Epithelial cell of esophagus (primary cell): Measurements from ENCODE around the gene EQTN.

Experiments
- DNase-seq: peaks from one replicate; pipeline ENCODE4 v3.0.0; 2010; ENCODE audit warnings: low read depth
- H3K4me3 ChIP-seq: 2 replicates; pipeline ENCODE4 v1.5.1; 2011; ENCODE audit warnings: mild to moderate bottlenecking, low read length, control low read depth
- TF ChIP-seq, protein P1 (sequence below): IDR thresholded peaks from 2 replicates; pipeline ENCODE4 v1.5.1; 2011; ENCODE audit warnings: low read depth, mild to moderate bottlenecking, low read length, control low read depth, inconsistent platforms; ENCODE audit not compliant: insufficient read depth; ENCODE audit errors: missing control alignments

The EQTN gene

DNA sequence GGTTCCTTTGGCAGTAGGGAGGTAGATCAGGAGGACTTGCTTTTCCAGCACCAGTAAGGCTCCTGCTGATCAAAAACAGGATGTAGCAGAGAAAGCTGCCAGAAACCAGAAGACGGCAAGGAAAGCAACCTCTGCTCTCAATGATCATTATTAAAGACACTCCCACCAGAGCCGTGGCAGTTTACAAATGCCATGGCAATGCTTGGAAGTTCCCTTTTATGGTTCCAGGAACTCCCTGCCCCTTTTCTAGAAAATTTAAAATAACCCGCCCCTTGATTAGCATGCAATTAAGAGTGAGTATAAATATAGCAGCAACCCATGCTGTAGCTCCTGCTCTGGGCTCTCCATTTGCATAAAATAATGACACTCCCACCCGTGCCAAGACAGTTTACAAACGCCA lies 16.1 kb downstream of the EQTN start:
- no peak overlapping the region for H3K4me3 ChIP-seq
- no peak for DNase-seq
- TF ChIP-seq, protein P1, sequence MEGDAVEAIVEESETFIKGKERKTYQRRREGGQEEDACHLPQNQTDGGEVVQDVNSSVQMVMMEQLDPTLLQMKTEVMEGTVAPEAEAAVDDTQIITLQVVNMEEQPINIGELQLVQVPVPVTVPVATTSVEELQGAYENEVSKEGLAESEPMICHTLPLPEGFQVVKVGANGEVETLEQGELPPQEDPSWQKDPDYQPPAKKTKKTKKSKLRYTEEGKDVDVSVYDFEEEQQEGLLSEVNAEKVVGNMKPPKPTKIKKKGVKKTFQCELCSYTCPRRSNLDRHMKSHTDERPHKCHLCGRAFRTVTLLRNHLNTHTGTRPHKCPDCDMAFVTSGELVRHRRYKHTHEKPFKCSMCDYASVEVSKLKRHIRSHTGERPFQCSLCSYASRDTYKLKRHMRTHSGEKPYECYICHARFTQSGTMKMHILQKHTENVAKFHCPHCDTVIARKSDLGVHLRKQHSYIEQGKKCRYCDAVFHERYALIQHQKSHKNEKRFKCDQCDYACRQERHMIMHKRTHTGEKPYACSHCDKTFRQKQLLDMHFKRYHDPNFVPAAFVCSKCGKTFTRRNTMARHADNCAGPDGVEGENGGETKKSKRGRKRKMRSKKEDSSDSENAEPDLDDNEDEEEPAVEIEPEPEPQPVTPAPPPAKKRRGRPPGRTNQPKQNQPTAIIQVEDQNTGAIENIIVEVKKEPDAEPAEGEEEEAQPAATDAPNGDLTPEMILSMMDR = no peak

DNA sequence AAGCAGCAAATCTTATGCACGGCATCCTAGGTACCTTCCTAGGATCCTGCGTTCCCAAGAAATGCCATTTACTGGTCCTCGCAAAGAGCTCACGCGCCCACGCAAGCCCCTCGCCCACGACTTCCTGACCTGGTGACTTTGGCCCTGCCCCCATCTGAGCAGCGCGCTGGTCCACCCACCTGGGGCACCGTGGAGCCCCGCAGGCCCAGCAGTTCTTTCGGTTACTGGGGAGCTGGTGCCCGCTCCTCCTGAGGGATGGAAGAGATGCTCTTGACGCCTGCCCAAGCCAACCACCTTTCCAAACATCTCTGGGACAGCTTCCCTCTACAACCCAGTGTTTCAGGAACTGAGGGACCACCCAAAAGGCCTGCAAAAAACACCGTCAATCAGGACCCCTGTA lies 16.7 kb downstream of the EQTN start:
- TF ChIP-seq, protein P1 = no peak
- no peak for DNase-seq
- no peak overlapping the region for H3K4me3 ChIP-seq

DNA sequence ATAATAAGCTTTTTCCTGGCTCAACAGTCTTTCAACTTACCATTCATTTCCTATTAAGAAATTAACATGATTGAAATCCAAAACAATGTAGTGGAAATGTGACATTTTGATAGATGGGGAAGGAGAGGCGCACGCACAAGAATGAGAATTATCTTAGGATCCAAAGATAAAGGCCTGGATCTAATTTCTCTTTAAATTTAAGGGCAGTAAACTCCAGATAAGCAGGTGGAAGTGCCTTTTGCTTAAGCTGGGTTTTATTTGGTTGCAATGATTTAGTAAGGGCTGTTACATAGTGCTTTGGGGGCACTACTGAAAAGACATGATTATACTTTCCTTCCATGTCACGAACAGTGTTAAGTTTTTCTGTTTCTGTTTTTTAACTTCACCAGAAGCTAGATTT lies 17.3 kb downstream of the EQTN start:
- DNase-seq = no peak
- no peak overlapping the region for H3K4me3 ChIP-seq
- TF ChIP-seq, protein P1 = no peak

GRCh38 chr9:27278374-27278773 lies 18.6 kb downstream of the EQTN start:
- no peak for DNase-seq
- H3K4me3 ChIP-seq = no peak overlapping the region
- TF ChIP-seq, protein P1 = no peak

GRCh38 chr9:27276193-27277030 lies 20.5 kb downstream of the EQTN start:
- DNase-seq = peak; percentile 67
- no peak overlapping the region for H3K4me3 ChIP-seq

GRCh38 chr9:27273186-27273585 lies 23.8 kb downstream of the EQTN start:
- no peak overlapping the region for H3K4me3 ChIP-seq
- TF ChIP-seq, protein P1 = no peak
- no peak for DNase-seq

More at GRCh38 chr9:27276193-27277030, 20.5 kb downstream of the EQTN start:
- TF ChIP-seq, protein P1 = peak; percentile 68

DNA sequence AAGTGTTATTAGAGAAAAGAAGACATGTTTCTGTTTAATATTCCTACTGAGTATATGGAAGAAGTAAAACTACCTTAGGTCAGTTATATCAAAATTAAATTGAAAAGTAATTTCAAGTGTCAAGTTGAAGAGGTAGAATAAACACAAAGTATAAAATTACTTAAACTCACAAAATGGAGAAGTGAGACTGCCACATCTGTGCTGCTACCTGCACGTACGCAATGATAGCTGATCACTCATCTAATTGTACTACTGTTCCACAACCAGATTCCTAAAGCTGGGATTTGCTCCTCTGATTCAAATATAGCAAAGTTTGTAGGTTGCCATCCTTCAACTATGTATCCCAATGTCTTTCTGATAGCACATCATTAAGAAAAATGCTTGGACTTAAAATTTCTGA lies 24.8 kb downstream of the EQTN start:
- H3K4me3 ChIP-seq = no peak overlapping the region
- TF ChIP-seq, protein P1 = no peak
- DNase-seq = no peak
